Activated B cell treated with CpG ODN at 0.5 μM for 24 hours (primary cell): Measurements from ENCODE around the gene JTB. TPM values are rescaled to one million over a fixed set of nuclear protein-coding genes. Genes with fewer than 3 reads are reported as not detected.

Source experiments
- ATAC-seq: fragments of 200-7000 bp; cut with Tn5 transposase; one replicate; pipeline ENCODE4 v1.10.0; 2021; ENCODE audit warnings: low read depth, mild to moderate bottlenecking, moderate library complexity
- CTCF ChIA-PET: fragments of 350-600 bp; sonication (Branson Sonifier 250); formaldehyde crosslinking; loops from one replicate; lab custom pipeline; 2021; ENCODE audit warnings: antibody characterized with exemption; lab: Charles Lee
- POLR2A ChIA-PET: fragments of 350-600 bp; sonication (Branson Sonifier 250); formaldehyde crosslinking; loops from one replicate; lab custom pipeline; 2021; ENCODE audit warnings: antibody characterized with exemption; lab: Charles Lee
- DNase-seq: peaks from one replicate; pipeline ENCODE4 v3.0.0; 2022
- H3K27ac Mint-ChIP-seq: one replicate; pipeline ENCODE4 v1.8.0; 2020; ENCODE audit warnings: mixed read lengths
- H3K27me3 Mint-ChIP-seq: one replicate; pipeline ENCODE4 v1.8.0; 2021; ENCODE audit warnings: mixed read lengths
- H3K36me3 Mint-ChIP-seq: one replicate; pipeline ENCODE4 v1.8.0; 2021; ENCODE audit warnings: low read depth, mixed read lengths
- H3K4me1 Mint-ChIP-seq: one replicate; pipeline ENCODE4 v1.8.0; 2021; ENCODE audit warnings: mixed read lengths
- H3K4me3 Mint-ChIP-seq: one replicate; pipeline ENCODE4 v1.8.0; 2020; ENCODE audit warnings: mild to moderate bottlenecking, mixed read lengths
- H3K9me3 Mint-ChIP-seq: one replicate; pipeline ENCODE4 v1.8.0; 2020; ENCODE audit warnings: mixed read lengths
- CTCF ChIP-seq: fragments of 200-600 bp; IDR thresholded peaks from one replicate; pipeline ENCODE4 v1.8.0; 2022; ENCODE audit warnings: antibody characterized with exemption, mild to moderate bottlenecking
- intact Hi-C: fragments of 100-400 bp; cut with micrococcal nuclease; formaldehyde crosslinking; loops from one replicate; pipeline ENCODE4 v1.15.1; 2024
- total RNA-seq: library from RNA; stranded (reverse); gene quantifications from 2 replicates; pipeline ENCODE4 v1.2.3, GENCODE V29; 2022

The JTB gene
- total RNA-seq, 1 donor from 2014 or later: 137 TPM

- TF ChIP-seq CTCF: no peak
- Mint-ChIP-seq H3K4me1 (peaks cover 43% of the 10 kb centered on the region), H3K27me3 (no peaks in the 10 kb centered on the region), H3K4me3 (peak overlapping the region; percentile 98), H3K36me3 (peaks cover 47% of the 10 kb centered on the region), H3K27ac (peak overlapping the region; percentile 99), H3K9me3 (no peaks in the 10 kb centered on the region)
- ATAC-seq (no peak), DNase-seq (no peak)
- intact Hi-C loops: loop anchor here (1.0 to 2.0 kb wide), 3 partner anchors 191 to 394 kb away; no protein-coding TSS in a partner anchor
- ChIA-PET CTCF (no interaction called here), POLR2A (interaction anchor here (0.7 to 6.5 kb wide), 14 partner anchors 14 to 1093 kb away, joined by 3 to 96 read pairs (median 22); partner anchors contain the start of genes CREB3L4, CRTC2, DENND4B and GATAD2B)
Measured at GRCh38 chr1:153991806-153992205, 14.3 kb upstream of the JTB start.

- ChIA-PET CTCF (interaction anchor here (0.7 kb wide), 1 partner anchor 240 kb away, joined by 3 read pairs; no protein-coding TSS in a partner anchor), POLR2A (interaction anchor here (0.7 to 6.5 kb wide), 32 partner anchors 13 to 1953 kb away, joined by 3 to 96 read pairs (median 14); partner anchors contain the start of genes ATP8B2, CHTOP, CREB3L4 and CRTC2)
- H3K9me3 Mint-ChIP-seq: no peaks in the 10 kb centered on the region
- H3K4me3 Mint-ChIP-seq: peak overlapping the region; percentile 98
- H3K27me3 Mint-ChIP-seq: no peaks in the 10 kb centered on the region
- peaks cover 48% of the 10 kb centered on the region for H3K4me1 Mint-ChIP-seq
- intact Hi-C loops: loop anchor here (1.0 to 2.0 kb wide), 3 partner anchors 192 to 393 kb away; no protein-coding TSS in a partner anchor
- no peak for TF ChIP-seq CTCF
- ATAC-seq: no peak
- peaks cover 47% of the 10 kb centered on the region for H3K36me3 Mint-ChIP-seq
- peak overlapping the region; percentile 99 for H3K27ac Mint-ChIP-seq
- no peak for DNase-seq
Measured at GRCh38 chr1:153991151-153991630, 13.7 kb upstream of the JTB start.

GRCh38 chr1:153990468-153991150 lies 13.1 kb upstream of the JTB start, which contains the start of gene RPS27:
Gene RPS27 (plus strand): TSS chr1:153990762. CDS start chr1:153990797, 35 bp downstream.
- ChIA-PET CTCF (interaction anchor here (0.7 kb wide), 1 partner anchor 239 kb away, joined by 3 read pairs; no protein-coding TSS in a partner anchor), POLR2A (interaction anchor here (0.6 to 6.5 kb wide), 63 partner anchors 12 to 1953 kb away, joined by 3 to 96 read pairs (median 5); partner anchors contain the start of genes ATP8B2, CHTOP, CREB3L4 and CRTC2)
- DNase-seq (peak; percentile 73), ATAC-seq (peak; percentile 80)
- intact Hi-C loops: loop anchor here (1.0 to 2.0 kb wide), 10 partner anchors 13 to 392 kb away; partner anchors contain the start of genes CRTC2, DENND4B, HAX1 and JTB
- Mint-ChIP-seq H3K4me1 (peaks cover 53% of the 10 kb centered on the region), H3K27me3 (no peaks in the 10 kb centered on the region), H3K4me3 (peak within 1 kb of the TSS; percentile 98), H3K9me3 (no peaks in the 10 kb centered on the region), H3K27ac (peak within 1 kb of the TSS; percentile 99), H3K36me3 (peaks cover 44% of the 10 kb centered on the region)
- TF ChIP-seq CTCF: no peak

- Mint-ChIP-seq H3K36me3 (peaks cover 23% of the 10 kb centered on the region), H3K4me3 (no peak overlapping the region), H3K9me3 (no peaks in the 10 kb centered on the region), H3K27me3 (no peaks in the 10 kb centered on the region), H3K4me1 (peaks cover 56% of the 10 kb centered on the region), H3K27ac (peak overlapping the region; percentile 90)
- ChIA-PET POLR2A (interaction anchor here (0.6 to 5.0 kb wide), 16 partner anchors 11 to 425 kb away, joined by 3 to 116 read pairs (median 16); partner anchors contain the start of genes CREB3L4, CRTC2, DENND4B and GATAD2B), CTCF (interaction anchor here (0.6 to 4.6 kb wide), 24 partner anchors 10 to 477 kb away, joined by 3 to 49 read pairs (median 7); partner anchors contain the start of genes CREB3L4, DENND4B, GATAD2B and ILF2)
- intact Hi-C loops: loop anchor here (2.0 kb wide), 1 partner anchor 477 kb away; no protein-coding TSS in a partner anchor
- no peak for DNase-seq
- no peak for TF ChIP-seq CTCF
- no peak for ATAC-seq
Measured at GRCh38 chr1:153987621-153988020, 10.1 kb upstream of the JTB start.
